Skeletal muscle satellite cell (primary cell): ENCODE data around the gene HADH.
A peak's percentile ranks its signal among the peaks of the same experiment; 100 is the strongest.
"Not testable (repeated sequence)": the region's sequence is repeated elsewhere in the genome, so short reads cannot be mapped to it uniquely, and the experiment has no call there.

Source experiments
- H3K27me3 ChIP-seq: 2 replicates; pipeline ENCODE4 v1.7.0; 2013; ENCODE audit warnings: low read length; ENCODE audit not compliant: control insufficient read depth, insufficient read depth
- H3K36me3 ChIP-seq: 2 replicates; pipeline ENCODE4 v1.7.0; 2013; ENCODE audit warnings: mild to moderate bottlenecking, control low read depth, low read length; ENCODE audit not compliant: insufficient read depth
- H3K4me1 ChIP-seq: 2 replicates; pipeline ENCODE4 v1.7.0; 2013; ENCODE audit warnings: low read length; ENCODE audit not compliant: control insufficient read depth, insufficient read depth
- H3K4me2 ChIP-seq: 2 replicates; pipeline ENCODE4 v1.7.0; 2013; ENCODE audit warnings: mild to moderate bottlenecking, low read length
- H3K4me3 ChIP-seq: 2 replicates; pipeline ENCODE4 v1.7.0; 2013; ENCODE audit warnings: low read length
- H3K9ac ChIP-seq: 2 replicates; pipeline ENCODE4 v1.7.0; 2013; ENCODE audit warnings: mild to moderate bottlenecking, low read depth, low read length, moderate library complexity
- H3K9me3 ChIP-seq: replicated peaks from 2 replicates; pipeline ENCODE4 v1.7.0; 2013; ENCODE audit warnings: mild to moderate bottlenecking, control low read depth, low read length

Gene HADH

GRCh38 chr4:107997794-107998193 lies 8.1 kb downstream of the HADH start:
- Histone ChIP-seq H3K36me3 (no peaks in the 10 kb centered on the region), H3K4me2 (no peak overlapping the region), H3K9me3 (no peaks in the 10 kb centered on the region), H3K27me3 (no peaks in the 10 kb centered on the region), H3K4me3 (no peak overlapping the region), H3K9ac (no peak overlapping the region), H3K4me1 (peaks cover 15% of the 10 kb centered on the region)

- Histone ChIP-seq H3K9ac (no peak overlapping the region), H3K36me3 (no peaks in the 10 kb centered on the region), H3K4me1 (peaks cover 15% of the 10 kb centered on the region), H3K4me2 (no peak overlapping the region), H3K4me3 (no peak overlapping the region), H3K27me3 (no peaks in the 10 kb centered on the region), H3K9me3 (no peaks in the 10 kb centered on the region)
These were observed 10.3 kb downstream of the HADH start for GRCh38 chr4:107999932-108000539.

GRCh38 chr4:108001540-108002135 lies 11.9 kb downstream of the HADH start:
- no peaks in the 10 kb centered on the region for H3K9me3 ChIP-seq
- peaks cover 15% of the 10 kb centered on the region for H3K4me1 ChIP-seq
- H3K27me3 ChIP-seq: no peaks in the 10 kb centered on the region
- H3K36me3 ChIP-seq: no peaks in the 10 kb centered on the region
- no peak overlapping the region for H3K4me3 ChIP-seq
- H3K4me2 ChIP-seq: no peak overlapping the region
- no peak overlapping the region for H3K9ac ChIP-seq

- Histone ChIP-seq H3K9ac (no peak overlapping the region), H3K36me3 (no peaks in the 10 kb centered on the region), H3K4me3 (no peak overlapping the region), H3K27me3 (no peaks in the 10 kb centered on the region), H3K9me3 (no peaks in the 10 kb centered on the region), H3K4me2 (no peak overlapping the region), H3K4me1 (peaks cover 7% of the 10 kb centered on the region)
These were observed 14.4 kb downstream of the HADH start for GRCh38 chr4:108003982-108004515.

- Histone ChIP-seq H3K4me2 (no peak overlapping the region), H3K9ac (no peak overlapping the region), H3K9me3 (no peaks in the 10 kb centered on the region), H3K27me3 (no peaks in the 10 kb centered on the region), H3K4me1 (peaks cover 13% of the 10 kb centered on the region), H3K36me3 (no peaks in the 10 kb centered on the region), H3K4me3 (no peak overlapping the region)
These were observed 15.0 kb downstream of the HADH start for GRCh38 chr4:108004646-108005045.

GRCh38 chr4:108005807-108006206 lies 16.1 kb downstream of the HADH start:
- no peaks in the 10 kb centered on the region for H3K36me3 ChIP-seq
- H3K4me2 ChIP-seq: no peak overlapping the region
- H3K27me3 ChIP-seq: no peaks in the 10 kb centered on the region
- H3K4me3 ChIP-seq: no peak overlapping the region
- no peaks in the 10 kb centered on the region for H3K9me3 ChIP-seq
- peaks cover 21% of the 10 kb centered on the region for H3K4me1 ChIP-seq
- no peak overlapping the region for H3K9ac ChIP-seq

GRCh38 chr4:108006361-108006760 lies 16.7 kb downstream of the HADH start:
- Histone ChIP-seq H3K9ac (no peak overlapping the region), H3K9me3 (no peaks in the 10 kb centered on the region), H3K36me3 (no peaks in the 10 kb centered on the region), H3K4me1 (peaks cover 21% of the 10 kb centered on the region), H3K27me3 (no peaks in the 10 kb centered on the region), H3K4me2 (no peak overlapping the region), H3K4me3 (no peak overlapping the region)

- Histone ChIP-seq H3K27me3 (no peaks in the 10 kb centered on the region), H3K4me2 (no peak overlapping the region), H3K36me3 (no peaks in the 10 kb centered on the region), H3K4me1 (peaks cover 21% of the 10 kb centered on the region), H3K4me3 (no peak overlapping the region), H3K9me3 (no peaks in the 10 kb centered on the region), H3K9ac (no peak overlapping the region)
These were observed 18.3 kb downstream of the HADH start for GRCh38 chr4:108007984-108008383.

- Histone ChIP-seq H3K4me2 (no peak overlapping the region), H3K9me3 (no peaks in the 10 kb centered on the region), H3K27me3 (no peaks in the 10 kb centered on the region), H3K36me3 (no peaks in the 10 kb centered on the region), H3K4me3 (no peak overlapping the region), H3K4me1 (peaks cover 21% of the 10 kb centered on the region), H3K9ac (no peak overlapping the region)
These were observed 19.0 kb downstream of the HADH start for GRCh38 chr4:108008721-108009120.

DNA sequence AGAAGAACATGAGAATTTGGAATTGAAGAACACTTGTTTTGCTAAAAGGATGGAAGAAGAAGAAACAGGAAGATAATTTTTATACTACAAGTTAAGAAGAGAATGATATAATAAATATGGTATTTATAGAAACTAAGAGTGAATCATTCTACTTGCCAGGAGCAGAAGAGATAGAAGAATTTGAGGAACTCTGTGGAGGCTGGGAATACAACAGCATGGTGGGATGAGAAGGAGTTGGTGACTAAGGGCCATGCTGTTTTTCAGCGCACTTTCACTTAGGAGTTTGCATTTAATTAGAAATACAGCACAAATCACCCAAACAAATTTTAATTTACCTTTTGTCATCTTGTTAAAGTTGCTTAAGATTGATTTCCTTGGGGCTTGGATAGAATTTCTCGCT lies 20.5 kb downstream of the HADH start:
- Histone ChIP-seq H3K27me3 (no peaks in the 10 kb centered on the region), H3K9ac (no peak overlapping the region), H3K36me3 (no peaks in the 10 kb centered on the region), H3K4me1 (peaks cover 21% of the 10 kb centered on the region), H3K4me3 (no peak overlapping the region), H3K9me3 (no peaks in the 10 kb centered on the region), H3K4me2 (peak overlapping the region; percentile 52)

DNA sequence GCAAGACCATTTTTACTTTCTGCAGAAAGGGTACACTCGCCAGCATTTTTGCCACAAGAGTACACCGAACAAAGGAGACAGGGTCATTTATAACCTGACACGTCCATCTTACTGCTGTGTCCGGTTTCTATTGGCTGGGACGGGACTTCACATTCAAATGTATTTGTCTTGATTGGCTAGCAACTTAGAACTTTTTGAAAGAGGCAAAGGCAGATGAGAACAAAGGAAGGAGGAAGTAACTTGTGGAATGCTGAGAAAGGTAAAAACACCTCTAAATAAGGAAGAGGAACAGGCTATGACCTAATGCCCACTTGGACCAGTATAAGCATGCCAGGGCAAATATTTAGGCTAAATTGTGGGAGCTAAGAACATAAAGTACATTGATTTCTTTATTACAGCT lies 22.7 kb downstream of the HADH start:
- H3K36me3 ChIP-seq, H3K4me2 ChIP-seq, H3K9ac ChIP-seq, H3K27me3 ChIP-seq, H3K4me3 ChIP-seq, H3K9me3 ChIP-seq: not testable (repeated sequence)
- peaks cover 21% of the 10 kb centered on the region for H3K4me1 ChIP-seq

- no peak overlapping the region for H3K9ac ChIP-seq
- H3K27me3 ChIP-seq: no peaks in the 10 kb centered on the region
- no peaks in the 10 kb centered on the region for H3K9me3 ChIP-seq
- no peak overlapping the region for H3K4me3 ChIP-seq
- no peak overlapping the region for H3K4me2 ChIP-seq
- peaks cover 21% of the 10 kb centered on the region for H3K4me1 ChIP-seq
- H3K36me3 ChIP-seq: peaks cover 5% of the 10 kb centered on the region
These were observed 23.6 kb downstream of the HADH start for GRCh38 chr4:108013327-108013726.
